GM23338 (cell line): ENCODE data around the gene ZAP70. TPM values are rescaled to one million over a fixed set of nuclear protein-coding genes. Genes with fewer than 3 reads are reported as not detected.

ENCODE experiments used
- ATAC-seq: fragments of 200-7000 bp; cut with Tn5 transposase; 3 replicates; pipeline ENCODE4 v1.9.1; 2020
- DNase-seq: peaks from one replicate; pipeline ENCODE4 v3.0.0-alpha.2; 2015; ENCODE audit warnings: low spot score
- H2AFZ ChIP-seq: fragments of 200-600 bp; sonication (generic); 2 replicates; pipeline ENCODE4 v1.8.0; 2016; ENCODE audit warnings: antibody characterized with exemption, mild to moderate bottlenecking, moderate library complexity
- H3F3A ChIP-seq: fragments of 200-600 bp; sonication (generic); replicated peaks from 2 replicates; pipeline ENCODE4 v1.8.0; 2017; ENCODE audit warnings: antibody characterized with exemption, mixed run types, low read depth
- H3K27ac ChIP-seq: fragments of 200-600 bp; sonication (generic); 2 replicates; pipeline ENCODE4 v1.6.1; 2016; ENCODE audit warnings: low read depth
- H3K27me3 ChIP-seq: fragments of 200-600 bp; sonication (generic); 2 replicates; pipeline ENCODE4 v1.8.0; 2016; ENCODE audit warnings: mild to moderate bottlenecking, mixed run types, moderate library complexity; ENCODE audit not compliant: insufficient read depth
- H3K36me3 ChIP-seq: fragments of 200-600 bp; sonication (generic); 2 replicates; pipeline ENCODE4 v1.8.0; 2016; ENCODE audit warnings: mild to moderate bottlenecking; ENCODE audit not compliant: insufficient read depth
- H3K4me1 ChIP-seq: fragments of 200-600 bp; sonication (generic); 2 replicates; pipeline ENCODE4 v1.8.0; 2016; ENCODE audit warnings: mild to moderate bottlenecking, moderate library complexity; ENCODE audit not compliant: insufficient read depth
- H3K4me2 ChIP-seq: fragments of 200-600 bp; sonication (generic); 2 replicates; pipeline ENCODE4 v1.7.1; 2017; ENCODE audit warnings: mixed run types
- H3K4me3 ChIP-seq: fragments of 200-600 bp; sonication (generic); 2 replicates; pipeline ENCODE4 v1.6.1; 2016; ENCODE audit warnings: mixed run types
- H3K79me2 ChIP-seq: fragments of 200-600 bp; sonication (generic); replicated peaks from 2 replicates; pipeline ENCODE4 v1.8.0; 2017; ENCODE audit warnings: mild to moderate bottlenecking; ENCODE audit not compliant: insufficient read depth
- H3K9me2 ChIP-seq: fragments of 200-600 bp; sonication (generic); 2 replicates; pipeline ENCODE4 v1.8.0; 2017; ENCODE audit not compliant: insufficient read depth
- H4K20me1 ChIP-seq: fragments of 200-600 bp; sonication (generic); replicated peaks from 2 replicates; pipeline ENCODE4 v1.8.0; 2017; ENCODE audit warnings: mild to moderate bottlenecking; ENCODE audit not compliant: insufficient read depth
- H3K27ac Mint-ChIP-seq: 2 replicates; pipeline ENCODE4 v1.8.0; 2020; ENCODE audit warnings: inconsistent platforms, mild to moderate bottlenecking, moderate library complexity, mixed read lengths
- H3K27me3 Mint-ChIP-seq: 3 replicates; pipeline ENCODE4 v1.8.0; 2022; ENCODE audit warnings: low read depth, mild to moderate bottlenecking, moderate library complexity, mixed read lengths, inconsistent platforms; ENCODE audit not compliant: insufficient read depth, poor library complexity
- H3K36me3 Mint-ChIP-seq: 3 replicates; pipeline ENCODE4 v1.8.0; 2021; ENCODE audit warnings: low read depth, mild to moderate bottlenecking, inconsistent platforms, moderate library complexity, mixed read lengths
- H3K4me1 Mint-ChIP-seq: 3 replicates; pipeline ENCODE4 v1.8.0; 2020; ENCODE audit warnings: mild to moderate bottlenecking, inconsistent platforms, mixed read lengths
- H3K4me3 Mint-ChIP-seq: 3 replicates; pipeline ENCODE4 v1.8.0; 2021; ENCODE audit warnings: moderate library complexity, mild to moderate bottlenecking, inconsistent platforms, mixed read lengths
- H3K9me3 Mint-ChIP-seq: 3 replicates; pipeline ENCODE4 v1.8.0; 2020; ENCODE audit warnings: moderate library complexity, mild to moderate bottlenecking, inconsistent platforms, mixed read lengths
- JUNB ChIP-seq: IDR thresholded peaks from one replicate; pipeline ENCODE4 v1.6.1; 2016; ENCODE audit warnings: antibody characterized with exemption; ENCODE audit not compliant: unreplicated experiment
- NANOG ChIP-seq: IDR thresholded peaks from 2 replicates; pipeline ENCODE4 v1.6.1; 2016; ENCODE audit warnings: antibody characterized with exemption, borderline replicate concordance
- POLR2AphosphoS5 ChIP-seq: IDR thresholded peaks from 2 replicates; pipeline ENCODE4 v1.6.1; 2016; ENCODE audit warnings: antibody characterized with exemption, low read depth
- ZNF114 ChIP-seq: fragments of 250-450 bp; sonication (Bioruptor Pico); IDR thresholded peaks from 2 replicates; pipeline ENCODE4 v1.5.0; 2020; ENCODE audit warnings: mild to moderate bottlenecking, moderate library complexity
- ZNF331 ChIP-seq: fragments of 250-450 bp; sonication (Bioruptor Pico); IDR thresholded peaks from 2 replicates; pipeline ENCODE4 v1.5.0; 2020; ENCODE audit warnings: low read depth, mild to moderate bottlenecking, moderate library complexity
- polyA plus RNA-seq: library from polyadenylated mRNA; unstranded; fragments of >200 nt; fragmentation: Nextera tagmentation; extraction: Ambion mirVana; gene quantifications from 2 replicates; pipeline ENCODE4 v1.2.1, GENCODE V29; 2016
- total RNA-seq: library from RNA; depleted of rRNA; stranded (reverse); fragments of >200 nt; shearing (Covaris generic); gene quantifications from 2 replicates; pipeline ENCODE4 v1.2.3, GENCODE V29; 2014
- TF ChIP-seq, protein P1 (sequence below): fragments of 250-450 bp; sonication (Bioruptor Pico); IDR thresholded peaks from 2 replicates; pipeline ENCODE4 v1.5.0; 2020; ENCODE audit warnings: mild to moderate bottlenecking, moderate library complexity
- TF ChIP-seq, protein P2 (sequence below), 2 experiments: fragments of 200-600 bp in 1 of 2; sonication (generic) in 1 of 2; conservative IDR thresholded peaks; 2 replicates each; pipeline versions ENCODE4 v1.5.1 to v1.6.1; 2016 to 2017; ENCODE audit warnings: antibody characterized with exemption in 2 of 2, low read depth in 2 of 2, mild to moderate bottlenecking in 2 of 2, moderate library complexity in 1 of 2

ZAP70 gene
- total and polyA plus RNA-seq, 2 experiments from 2014 or later = 0.42 TPM; not detected in 1

DNA sequence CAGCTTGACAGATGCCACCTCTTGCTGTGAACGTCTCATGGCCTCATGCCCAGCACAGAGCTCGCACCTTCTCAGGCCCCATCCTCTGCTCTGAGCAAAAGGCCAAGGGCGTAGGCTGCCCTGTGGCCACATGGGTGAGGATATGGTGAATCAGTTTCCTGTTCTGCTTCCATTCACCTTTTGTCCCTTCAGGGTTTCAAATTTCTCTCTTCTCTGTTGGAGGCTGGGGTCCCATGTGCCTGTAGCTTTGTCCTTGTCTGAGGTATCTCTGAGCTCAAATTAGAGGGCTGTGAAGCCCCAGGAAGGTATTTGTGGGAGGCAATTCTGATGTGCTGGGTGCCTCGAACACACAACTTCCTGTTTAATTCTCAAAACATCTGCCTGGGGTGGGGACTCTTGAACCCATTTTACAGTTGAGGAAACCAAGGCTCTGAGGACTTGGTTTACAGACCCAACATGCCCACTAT is 29.0 kb downstream of the ZAP70 start (continued):
- TF ChIP-seq, protein P1, sequence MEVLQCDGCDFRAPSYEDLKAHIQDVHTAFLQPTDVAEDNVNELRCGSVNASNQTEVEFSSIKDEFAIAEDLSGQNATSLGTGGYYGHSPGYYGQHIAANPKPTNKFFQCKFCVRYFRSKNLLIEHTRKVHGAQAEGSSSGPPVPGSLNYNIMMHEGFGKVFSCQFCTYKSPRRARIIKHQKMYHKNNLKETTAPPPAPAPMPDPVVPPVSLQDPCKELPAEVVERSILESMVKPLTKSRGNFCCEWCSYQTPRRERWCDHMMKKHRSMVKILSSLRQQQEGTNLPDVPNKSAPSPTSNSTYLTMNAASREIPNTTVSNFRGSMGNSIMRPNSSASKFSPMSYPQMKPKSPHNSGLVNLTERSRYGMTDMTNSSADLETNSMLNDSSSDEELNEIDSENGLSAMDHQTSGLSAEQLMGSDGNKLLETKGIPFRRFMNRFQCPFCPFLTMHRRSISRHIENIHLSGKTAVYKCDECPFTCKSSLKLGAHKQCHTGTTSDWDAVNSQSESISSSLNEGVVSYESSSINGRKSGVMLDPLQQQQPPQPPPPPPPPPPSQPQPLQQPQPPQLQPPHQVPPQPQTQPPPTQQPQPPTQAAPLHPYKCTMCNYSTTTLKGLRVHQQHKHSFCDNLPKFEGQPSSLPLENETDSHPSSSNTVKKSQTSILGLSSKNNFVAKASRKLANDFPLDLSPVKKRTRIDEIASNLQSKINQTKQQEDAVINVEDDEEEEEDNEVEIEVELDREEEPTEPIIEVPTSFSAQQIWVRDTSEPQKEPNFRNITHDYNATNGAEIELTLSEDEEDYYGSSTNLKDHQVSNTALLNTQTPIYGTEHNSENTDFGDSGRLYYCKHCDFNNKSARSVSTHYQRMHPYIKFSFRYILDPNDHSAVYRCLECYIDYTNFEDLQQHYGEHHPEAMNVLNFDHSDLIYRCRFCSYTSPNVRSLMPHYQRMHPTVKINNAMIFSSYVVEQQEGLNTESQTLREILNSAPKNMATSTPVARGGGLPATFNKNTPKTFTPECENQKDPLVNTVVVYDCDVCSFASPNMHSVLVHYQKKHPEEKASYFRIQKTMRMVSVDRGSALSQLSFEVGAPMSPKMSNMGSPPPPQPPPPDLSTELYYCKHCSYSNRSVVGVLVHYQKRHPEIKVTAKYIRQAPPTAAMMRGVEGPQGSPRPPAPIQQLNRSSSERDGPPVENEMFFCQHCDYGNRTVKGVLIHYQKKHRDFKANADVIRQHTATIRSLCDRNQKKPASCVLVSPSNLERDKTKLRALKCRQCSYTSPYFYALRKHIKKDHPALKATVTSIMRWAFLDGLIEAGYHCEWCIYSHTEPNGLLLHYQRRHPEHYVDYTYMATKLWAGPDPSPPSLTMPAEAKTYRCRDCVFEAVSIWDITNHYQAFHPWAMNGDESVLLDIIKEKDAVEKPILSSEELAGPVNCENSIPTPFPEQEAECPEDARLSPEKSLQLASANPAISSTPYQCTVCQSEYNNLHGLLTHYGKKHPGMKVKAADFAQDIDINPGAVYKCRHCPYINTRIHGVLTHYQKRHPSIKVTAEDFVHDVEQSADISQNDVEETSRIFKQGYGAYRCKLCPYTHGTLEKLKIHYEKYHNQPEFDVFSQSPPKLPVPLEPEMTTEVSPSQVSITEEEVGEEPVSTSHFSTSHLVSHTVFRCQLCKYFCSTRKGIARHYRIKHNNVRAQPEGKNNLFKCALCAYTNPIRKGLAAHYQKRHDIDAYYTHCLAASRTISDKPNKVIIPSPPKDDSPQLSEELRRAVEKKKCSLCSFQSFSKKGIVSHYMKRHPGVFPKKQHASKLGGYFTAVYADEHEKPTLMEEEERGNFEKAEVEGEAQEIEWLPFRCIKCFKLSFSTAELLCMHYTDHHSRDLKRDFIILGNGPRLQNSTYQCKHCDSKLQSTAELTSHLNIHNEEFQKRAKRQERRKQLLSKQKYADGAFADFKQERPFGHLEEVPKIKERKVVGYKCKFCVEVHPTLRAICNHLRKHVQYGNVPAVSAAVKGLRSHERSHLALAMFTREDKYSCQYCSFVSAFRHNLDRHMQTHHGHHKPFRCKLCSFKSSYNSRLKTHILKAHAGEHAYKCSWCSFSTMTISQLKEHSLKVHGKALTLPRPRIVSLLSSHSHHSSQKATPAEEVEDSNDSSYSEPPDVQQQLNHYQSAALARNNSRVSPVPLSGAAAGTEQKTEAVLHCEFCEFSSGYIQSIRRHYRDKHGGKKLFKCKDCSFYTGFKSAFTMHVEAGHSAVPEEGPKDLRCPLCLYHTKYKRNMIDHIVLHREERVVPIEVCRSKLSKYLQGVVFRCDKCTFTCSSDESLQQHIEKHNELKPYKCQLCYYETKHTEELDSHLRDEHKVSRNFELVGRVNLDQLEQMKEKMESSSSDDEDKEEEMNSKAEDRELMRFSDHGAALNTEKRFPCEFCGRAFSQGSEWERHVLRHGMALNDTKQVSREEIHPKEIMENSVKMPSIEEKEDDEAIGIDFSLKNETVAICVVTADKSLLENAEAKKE = no peak

DNA sequence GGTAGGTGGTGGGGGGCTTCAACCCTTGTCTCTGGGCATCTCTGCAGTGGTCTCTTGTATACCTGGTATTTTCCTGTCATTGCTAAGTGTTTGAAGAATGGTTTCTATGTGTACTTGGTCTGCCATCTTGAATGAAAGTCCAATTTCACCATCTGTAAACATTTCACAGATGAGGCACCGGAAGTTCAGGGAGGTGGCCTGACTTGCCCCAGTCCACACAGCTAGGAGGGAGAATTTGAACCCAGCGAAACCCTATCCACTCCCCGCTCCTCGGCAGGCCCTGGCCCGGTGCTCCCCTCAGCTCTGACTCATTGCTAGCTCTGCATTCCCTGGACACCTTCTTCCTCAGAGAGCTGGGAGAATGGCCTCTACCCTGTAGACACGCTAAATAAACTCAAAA is 30.5 kb downstream of the ZAP70 start:
- H3K9me3 Mint-ChIP-seq = no peaks in the 10 kb centered on the region
- H3K4me1 ChIP-seq = no peaks in the 10 kb centered on the region
- H3K4me3 ChIP-seq = no peak overlapping the region
- no peak for DNase-seq
- no peak overlapping the region for H3K27ac Mint-ChIP-seq
- H3K79me2 ChIP-seq = no peaks in the 10 kb centered on the region
- peaks cover 12% of the 10 kb centered on the region for H3K4me1 Mint-ChIP-seq
- H3K4me2 ChIP-seq = no peak overlapping the region
- no peak overlapping the region for H3K4me3 Mint-ChIP-seq
- H4K20me1 ChIP-seq = no peaks in the 10 kb centered on the region
- ATAC-seq = no peak
- H3K36me3 Mint-ChIP-seq = no peaks in the 10 kb centered on the region
- H3F3A ChIP-seq = no peaks in the 10 kb centered on the region
- H3K27ac ChIP-seq = no peak overlapping the region
- no peak overlapping the region for H2AFZ ChIP-seq
- H3K27me3 Mint-ChIP-seq = peaks cover 17% of the 10 kb centered on the region
- 0 out of 2 replicates have a peak, but pooled peaks cover 4% of the 10 kb centered on the region for H3K9me2 ChIP-seq
- H3K27me3 ChIP-seq = no peaks in the 10 kb centered on the region
- no peaks in the 10 kb centered on the region for H3K36me3 ChIP-seq
- TF ChIP-seq NANOG (no peak), JUNB (no peak), ZNF114 (CRISPR knock-in tag) (no peak), ZNF331 (CRISPR knock-in tag) (no peak), POLR2AphosphoS5 (no peak)
- TF ChIP-seq, protein P2, sequence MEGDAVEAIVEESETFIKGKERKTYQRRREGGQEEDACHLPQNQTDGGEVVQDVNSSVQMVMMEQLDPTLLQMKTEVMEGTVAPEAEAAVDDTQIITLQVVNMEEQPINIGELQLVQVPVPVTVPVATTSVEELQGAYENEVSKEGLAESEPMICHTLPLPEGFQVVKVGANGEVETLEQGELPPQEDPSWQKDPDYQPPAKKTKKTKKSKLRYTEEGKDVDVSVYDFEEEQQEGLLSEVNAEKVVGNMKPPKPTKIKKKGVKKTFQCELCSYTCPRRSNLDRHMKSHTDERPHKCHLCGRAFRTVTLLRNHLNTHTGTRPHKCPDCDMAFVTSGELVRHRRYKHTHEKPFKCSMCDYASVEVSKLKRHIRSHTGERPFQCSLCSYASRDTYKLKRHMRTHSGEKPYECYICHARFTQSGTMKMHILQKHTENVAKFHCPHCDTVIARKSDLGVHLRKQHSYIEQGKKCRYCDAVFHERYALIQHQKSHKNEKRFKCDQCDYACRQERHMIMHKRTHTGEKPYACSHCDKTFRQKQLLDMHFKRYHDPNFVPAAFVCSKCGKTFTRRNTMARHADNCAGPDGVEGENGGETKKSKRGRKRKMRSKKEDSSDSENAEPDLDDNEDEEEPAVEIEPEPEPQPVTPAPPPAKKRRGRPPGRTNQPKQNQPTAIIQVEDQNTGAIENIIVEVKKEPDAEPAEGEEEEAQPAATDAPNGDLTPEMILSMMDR (conservative IDR thresholded peaks at IDR 0.05; ENCODE audit: low read depth in 2 of 2) = no peak
- TF ChIP-seq, protein P1 = no peak
